ENCODE data around the gene PARD6G.
"Not testable (repeated sequence)": the region's sequence is repeated elsewhere in the genome, so short reads cannot be mapped to it uniquely, and the experiment has no call there.

The PARD6G gene

GRCh38 chr18:80241919-80242777 lies 5.2 kb downstream of the PARD6G start:
- DNase-seq: no peak

GRCh38 chr18:80239830-80240229 lies 7.5 kb downstream of the PARD6G start:
- no peak for DNase-seq

- no peak for DNase-seq
Measured at GRCh38 chr18:80238651-80239260, 8.6 kb downstream of the PARD6G start.

GRCh38 chr18:80237519-80237918 lies 9.8 kb downstream of the PARD6G start:
- DNase-seq: not testable (repeated sequence)

- DNase-seq: no peak
Measured at GRCh38 chr18:80234398-80234797, 12.9 kb downstream of the PARD6G start.

GRCh38 chr18:80233899-80234298 lies 13.4 kb downstream of the PARD6G start:
- DNase-seq: no peak

- DNase-seq: no peak
Measured at GRCh38 chr18:80233201-80233835, 14.0 kb downstream of the PARD6G start.

- DNase-seq: no peak
Measured at GRCh38 chr18:80232710-80233109, 14.6 kb downstream of the PARD6G start.

- DNase-seq: no peak
Measured at GRCh38 chr18:80232030-80232429, 15.3 kb downstream of the PARD6G start.

GRCh38 chr18:80231616-80232015 lies 15.7 kb downstream of the PARD6G start:
- no peak for DNase-seq

- DNase-seq: no peak
Measured at GRCh38 chr18:80231151-80231550, 16.2 kb downstream of the PARD6G start.

GRCh38 chr18:80229766-80230745 lies 17.3 kb downstream of the PARD6G start:
- DNase-seq: no peak

GRCh38 chr18:80229363-80229762 lies 18.0 kb downstream of the PARD6G start:
- no peak for DNase-seq

- no peak for DNase-seq
Measured at GRCh38 chr18:80228051-80228848, 19.1 kb downstream of the PARD6G start.

GRCh38 chr18:80227472-80227871 lies 19.8 kb downstream of the PARD6G start:
- DNase-seq: no peak

- DNase-seq: no peak
Measured at GRCh38 chr18:80225685-80226084, 21.6 kb downstream of the PARD6G start.

GRCh38 chr18:80223581-80224148 lies 23.6 kb downstream of the PARD6G start:
- DNase-seq: no peak

- not testable (repeated sequence) for DNase-seq
Measured at GRCh38 chr18:80219488-80219887, 27.8 kb downstream of the PARD6G start.

- DNase-seq: no peak
Measured at GRCh38 chr18:80218341-80219227, 28.7 kb downstream of the PARD6G start.

GRCh38 chr18:80213182-80213581 lies 34.1 kb downstream of the PARD6G start:
- DNase-seq: no peak
